GM12878 (cell line): ENCODE measurements around the gene WHRN. TPM values are rescaled to one million over a fixed set of nuclear protein-coding genes. Genes with fewer than 3 reads are reported as not detected.

Source experiments
- EGR1 ChIP-seq, 2 experiments: IDR thresholded peaks; 1 replicate in 1 of 2; 2 replicates in 1 of 2; pipeline ENCODE4 v1.6.1; 2011 to 2012; ENCODE audit warnings: low read depth in 2 of 2, low read length in 2 of 2, borderline replicate concordance in 1 of 2, mild to moderate bottlenecking in 1 of 2, moderate library complexity in 1 of 2
- ESRRA ChIP-seq: IDR thresholded peaks from 2 replicates; pipeline ENCODE4 v1.6.1; 2012; ENCODE audit warnings: mild to moderate bottlenecking, low read length, improper control_type of control experiment
- MXI1 ChIP-seq: fragments of 150-350 bp; IDR thresholded peaks from 2 replicates; pipeline ENCODE4 v1.6.1; 2011; ENCODE audit warnings: low read depth, mild to moderate bottlenecking, inconsistent platforms, low read length, improper control_type of control experiment
- NBN ChIP-seq: fragments of 450-650 bp; IDR thresholded peaks from 2 replicates; pipeline ENCODE4 v1.6.1; 2016
- NR2F1 ChIP-seq: fragments of 450-650 bp; conservative IDR thresholded peaks from 2 replicates; pipeline ENCODE4 v1.6.1; 2017; ENCODE audit warnings: mild to moderate bottlenecking
- NRF1 ChIP-seq: conservative IDR thresholded peaks from 2 replicates; pipeline ENCODE4 v1.6.1; 2011; ENCODE audit warnings: mild to moderate bottlenecking, low read depth, low read length, improper control_type of control experiment
- PAX5 ChIP-seq: IDR thresholded peaks from 2 replicates; pipeline ENCODE4 v1.6.1; 2011; ENCODE audit warnings: low read depth, low read length, borderline replicate concordance
- PML ChIP-seq: IDR thresholded peaks from 2 replicates; pipeline ENCODE4 v1.6.1; 2012; ENCODE audit warnings: low read length, inconsistent platforms
- POLR2AphosphoS5 ChIP-seq: IDR thresholded peaks from 2 replicates; pipeline ENCODE4 v1.6.1; 2011; ENCODE audit warnings: mild to moderate bottlenecking, low read length, inconsistent platforms
- SRF ChIP-seq, 2 experiments: IDR thresholded peaks; 2 replicates each; pipeline ENCODE4 v1.6.1; 2011; ENCODE audit warnings: low read depth in 2 of 2, low read length in 2 of 2, mild to moderate bottlenecking in 1 of 2, moderate library complexity in 1 of 2
- TCF12 ChIP-seq: IDR thresholded peaks from 2 replicates; pipeline ENCODE4 v1.6.1; 2011; ENCODE audit warnings: low read depth, mild to moderate bottlenecking, low read length
- ZNF24 ChIP-seq: fragments of 450-650 bp; IDR thresholded peaks from 2 replicates; pipeline ENCODE4 v1.6.1; 2017; ENCODE audit warnings: antibody characterized with exemption, mild to moderate bottlenecking
- ZNF622 ChIP-seq: fragments of 450-650 bp; IDR thresholded peaks from 2 replicates; pipeline ENCODE4 v1.6.1; 2017; ENCODE audit warnings: mild to moderate bottlenecking, inconsistent platforms
- polyA plus RNA-seq, 11 experiments: library from polyadenylated mRNA; depleted of rRNA in 4 of 11; unstranded in 6 of 11; stranded (reverse) in 5 of 11; fragments of >200 nt; fragmentation: Nextera tagmentation in 4 of 11; fragmentation: Illumina TruSeq in 1 of 11; extraction: Ambion mirVana in 4 of 11; extraction: Trizol in 1 of 11; gene quantifications; 1 replicate in 1 of 11; 2 replicates in 10 of 11; pipeline versions ENCODE4 v1.2.1 to v1.2.3, GENCODE V29; 2011 to 2016; ENCODE audit warnings: inconsistent platforms in 2 of 11, missing spikeins in 2 of 11, low read depth in 1 of 11
- total RNA-seq, 4 experiments: library from RNA; depleted of rRNA in 3 of 4; stranded (reverse); fragments of >200 nt in 3 of 4; fragmentation: Illumina TruSeq in 1 of 4; extraction: Trizol in 1 of 4; gene quantifications; 2 replicates each; pipeline versions ENCODE4 v1.2.1 to v1.2.3, GENCODE V29; 2013 to 2021
- TF ChIP-seq, protein P1 (sequence below): fragments of 450-650 bp; conservative IDR thresholded peaks from 2 replicates; pipeline ENCODE4 v1.6.1; 2017; ENCODE audit warnings: mild to moderate bottlenecking, moderate library complexity
- TF ChIP-seq, protein P2 (sequence below): fragments of 450-650 bp; IDR thresholded peaks from 2 replicates; pipeline ENCODE4 v1.6.1; 2017; ENCODE audit warnings: mild to moderate bottlenecking, moderate library complexity
- TF ChIP-seq, protein P3 (sequence below): fragments of 450-650 bp; formaldehyde crosslinking; IDR thresholded peaks from 2 replicates; pipeline ENCODE4 v1.4.0; 2020; ENCODE audit warnings: mild to moderate bottlenecking, moderate library complexity
- TF ChIP-seq, protein P4 (sequence below): fragments of 150-350 bp; IDR thresholded peaks from 2 replicates; pipeline ENCODE4 v1.6.1; 2014; ENCODE audit warnings: mild to moderate bottlenecking, low read depth, low read length
- TF ChIP-seq, protein P5 (sequence below): fragments of 450-650 bp; IDR thresholded peaks from 2 replicates; pipeline ENCODE4 v1.6.1; 2016; ENCODE audit warnings: mild to moderate bottlenecking

WHRN gene
- total and polyA plus RNA-seq, 10 of the 15 experiments (the other 5 are each of a cell fraction or from before 2014, with no cell fraction given): 0.04 to 18.2 (median 0.68) TPM; not detected in 1

DNA sequence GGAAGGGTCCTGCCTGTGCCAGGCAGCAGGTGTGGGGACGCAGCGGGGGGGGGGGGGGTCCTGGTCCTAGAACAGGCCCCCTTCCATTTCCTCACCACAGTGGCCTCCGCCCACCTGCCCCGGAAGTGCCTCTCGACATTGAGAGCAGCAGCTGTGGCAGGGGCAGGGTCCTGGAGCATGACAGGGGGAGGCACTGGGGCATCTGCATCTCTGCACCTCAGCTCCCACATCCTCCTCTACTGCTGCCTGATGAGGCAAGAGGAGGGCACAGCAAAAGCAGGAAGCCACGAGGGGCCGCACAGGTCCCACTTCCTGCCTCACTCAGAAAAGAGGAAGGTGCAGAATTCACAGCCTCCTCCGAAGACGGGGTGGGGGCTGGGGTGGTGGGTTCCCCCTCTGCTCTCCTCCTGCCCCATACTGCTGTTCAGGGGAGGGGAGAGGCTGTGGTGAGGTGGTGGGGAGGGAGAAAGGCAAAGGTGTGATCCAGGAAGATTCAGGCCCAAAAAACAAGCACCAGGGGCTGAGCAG is 132.3 kb downstream of the WHRN start (continued):
- peak; percentile 82 for TF ChIP-seq MXI1
- TF ChIP-seq TCF12: peak; percentile 96
- peak in 1 of 2 experiments; percentile 75; a peak in 2 of 3 replicates for TF ChIP-seq EGR1 (IDR thresholded peaks at IDR 0.05; ENCODE audit: borderline replicate concordance in 1 of 2, low read depth in 2 of 2, low read length in 2 of 2)
- TF ChIP-seq, protein P1, sequence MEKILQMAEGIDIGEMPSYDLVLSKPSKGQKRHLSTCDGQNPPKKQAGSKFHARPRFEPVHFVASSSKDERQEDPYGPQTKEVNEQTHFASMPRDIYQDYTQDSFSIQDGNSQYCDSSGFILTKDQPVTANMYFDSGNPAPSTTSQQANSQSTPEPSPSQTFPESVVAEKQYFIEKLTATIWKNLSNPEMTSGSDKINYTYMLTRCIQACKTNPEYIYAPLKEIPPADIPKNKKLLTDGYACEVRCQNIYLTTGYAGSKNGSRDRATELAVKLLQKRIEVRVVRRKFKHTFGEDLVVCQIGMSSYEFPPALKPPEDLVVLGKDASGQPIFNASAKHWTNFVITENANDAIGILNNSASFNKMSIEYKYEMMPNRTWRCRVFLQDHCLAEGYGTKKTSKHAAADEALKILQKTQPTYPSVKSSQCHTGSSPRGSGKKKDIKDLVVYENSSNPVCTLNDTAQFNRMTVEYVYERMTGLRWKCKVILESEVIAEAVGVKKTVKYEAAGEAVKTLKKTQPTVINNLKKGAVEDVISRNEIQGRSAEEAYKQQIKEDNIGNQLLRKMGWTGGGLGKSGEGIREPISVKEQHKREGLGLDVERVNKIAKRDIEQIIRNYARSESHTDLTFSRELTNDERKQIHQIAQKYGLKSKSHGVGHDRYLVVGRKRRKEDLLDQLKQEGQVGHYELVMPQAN: no peak; the same call in 1 of the 2 replicates
- TF ChIP-seq, protein P2, sequence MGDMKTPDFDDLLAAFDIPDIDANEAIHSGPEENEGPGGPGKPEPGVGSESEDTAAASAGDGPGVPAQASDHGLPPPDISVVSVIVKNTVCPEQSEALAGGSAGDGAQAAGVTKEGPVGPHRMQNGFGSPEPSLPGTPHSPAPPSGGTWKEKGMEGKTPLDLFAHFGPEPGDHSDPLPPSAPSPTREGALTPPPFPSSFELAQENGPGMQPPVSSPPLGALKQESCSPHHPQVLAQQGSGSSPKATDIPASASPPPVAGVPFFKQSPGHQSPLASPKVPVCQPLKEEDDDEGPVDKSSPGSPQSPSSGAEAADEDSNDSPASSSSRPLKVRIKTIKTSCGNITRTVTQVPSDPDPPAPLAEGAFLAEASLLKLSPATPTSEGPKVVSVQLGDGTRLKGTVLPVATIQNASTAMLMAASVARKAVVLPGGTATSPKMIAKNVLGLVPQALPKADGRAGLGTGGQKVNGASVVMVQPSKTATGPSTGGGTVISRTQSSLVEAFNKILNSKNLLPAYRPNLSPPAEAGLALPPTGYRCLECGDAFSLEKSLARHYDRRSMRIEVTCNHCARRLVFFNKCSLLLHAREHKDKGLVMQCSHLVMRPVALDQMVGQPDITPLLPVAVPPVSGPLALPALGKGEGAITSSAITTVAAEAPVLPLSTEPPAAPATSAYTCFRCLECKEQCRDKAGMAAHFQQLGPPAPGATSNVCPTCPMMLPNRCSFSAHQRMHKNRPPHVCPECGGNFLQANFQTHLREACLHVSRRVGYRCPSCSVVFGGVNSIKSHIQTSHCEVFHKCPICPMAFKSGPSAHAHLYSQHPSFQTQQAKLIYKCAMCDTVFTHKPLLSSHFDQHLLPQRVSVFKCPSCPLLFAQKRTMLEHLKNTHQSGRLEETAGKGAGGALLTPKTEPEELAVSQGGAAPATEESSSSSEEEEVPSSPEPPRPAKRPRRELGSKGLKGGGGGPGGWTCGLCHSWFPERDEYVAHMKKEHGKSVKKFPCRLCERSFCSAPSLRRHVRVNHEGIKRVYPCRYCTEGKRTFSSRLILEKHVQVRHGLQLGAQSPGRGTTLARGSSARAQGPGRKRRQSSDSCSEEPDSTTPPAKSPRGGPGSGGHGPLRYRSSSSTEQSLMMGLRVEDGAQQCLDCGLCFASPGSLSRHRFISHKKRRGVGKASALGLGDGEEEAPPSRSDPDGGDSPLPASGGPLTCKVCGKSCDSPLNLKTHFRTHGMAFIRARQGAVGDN: peak; percentile 99
- peak; percentile 95 for TF ChIP-seq PAX5
- peak; percentile 69; the same call in 1 of the 2 replicates for TF ChIP-seq POLR2AphosphoS5
- TF ChIP-seq SRF (IDR thresholded peaks at IDR 0.05; ENCODE audit: low read depth in 2 of 2, low read length in 2 of 2): peak in 1 of 2 experiments; percentile 56; a peak in 1 of 4 replicates
- peak; percentile 70 for TF ChIP-seq NR2F1
- TF ChIP-seq PML: no peak
- TF ChIP-seq, protein P3, sequence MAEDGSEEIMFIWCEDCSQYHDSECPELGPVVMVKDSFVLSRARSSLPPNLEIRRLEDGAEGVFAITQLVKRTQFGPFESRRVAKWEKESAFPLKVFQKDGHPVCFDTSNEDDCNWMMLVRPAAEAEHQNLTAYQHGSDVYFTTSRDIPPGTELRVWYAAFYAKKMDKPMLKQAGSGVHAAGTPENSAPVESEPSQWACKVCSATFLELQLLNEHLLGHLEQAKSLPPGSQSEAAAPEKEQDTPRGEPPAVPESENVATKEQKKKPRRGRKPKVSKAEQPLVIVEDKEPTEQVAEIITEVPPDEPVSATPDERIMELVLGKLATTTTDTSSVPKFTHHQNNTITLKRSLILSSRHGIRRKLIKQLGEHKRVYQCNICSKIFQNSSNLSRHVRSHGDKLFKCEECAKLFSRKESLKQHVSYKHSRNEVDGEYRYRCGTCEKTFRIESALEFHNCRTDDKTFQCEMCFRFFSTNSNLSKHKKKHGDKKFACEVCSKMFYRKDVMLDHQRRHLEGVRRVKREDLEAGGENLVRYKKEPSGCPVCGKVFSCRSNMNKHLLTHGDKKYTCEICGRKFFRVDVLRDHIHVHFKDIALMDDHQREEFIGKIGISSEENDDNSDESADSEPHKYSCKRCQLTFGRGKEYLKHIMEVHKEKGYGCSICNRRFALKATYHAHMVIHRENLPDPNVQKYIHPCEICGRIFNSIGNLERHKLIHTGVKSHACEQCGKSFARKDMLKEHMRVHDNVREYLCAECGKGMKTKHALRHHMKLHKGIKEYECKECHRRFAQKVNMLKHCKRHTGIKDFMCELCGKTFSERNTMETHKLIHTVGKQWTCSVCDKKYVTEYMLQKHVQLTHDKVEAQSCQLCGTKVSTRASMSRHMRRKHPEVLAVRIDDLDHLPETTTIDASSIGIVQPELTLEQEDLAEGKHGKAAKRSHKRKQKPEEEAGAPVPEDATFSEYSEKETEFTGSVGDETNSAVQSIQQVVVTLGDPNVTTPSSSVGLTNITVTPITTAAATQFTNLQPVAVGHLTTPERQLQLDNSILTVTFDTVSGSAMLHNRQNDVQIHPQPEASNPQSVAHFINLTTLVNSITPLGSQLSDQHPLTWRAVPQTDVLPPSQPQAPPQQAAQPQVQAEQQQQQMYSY (CRISPR knock-in tag): no peak
- peak; percentile 82 for TF ChIP-seq NBN
- TF ChIP-seq NRF1: no peak
- TF ChIP-seq ZNF24: 0 out of 2 replicates have a peak, but pooled peaks have one; percentile 40
- no peak for TF ChIP-seq ZNF622
- TF ChIP-seq, protein P4, sequence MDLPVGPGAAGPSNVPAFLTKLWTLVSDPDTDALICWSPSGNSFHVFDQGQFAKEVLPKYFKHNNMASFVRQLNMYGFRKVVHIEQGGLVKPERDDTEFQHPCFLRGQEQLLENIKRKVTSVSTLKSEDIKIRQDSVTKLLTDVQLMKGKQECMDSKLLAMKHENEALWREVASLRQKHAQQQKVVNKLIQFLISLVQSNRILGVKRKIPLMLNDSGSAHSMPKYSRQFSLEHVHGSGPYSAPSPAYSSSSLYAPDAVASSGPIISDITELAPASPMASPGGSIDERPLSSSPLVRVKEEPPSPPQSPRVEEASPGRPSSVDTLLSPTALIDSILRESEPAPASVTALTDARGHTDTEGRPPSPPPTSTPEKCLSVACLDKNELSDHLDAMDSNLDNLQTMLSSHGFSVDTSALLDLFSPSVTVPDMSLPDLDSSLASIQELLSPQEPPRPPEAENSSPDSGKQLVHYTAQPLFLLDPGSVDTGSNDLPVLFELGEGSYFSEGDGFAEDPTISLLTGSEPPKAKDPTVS: no peak
- no peak for TF ChIP-seq ESRRA
- TF ChIP-seq, protein P5, sequence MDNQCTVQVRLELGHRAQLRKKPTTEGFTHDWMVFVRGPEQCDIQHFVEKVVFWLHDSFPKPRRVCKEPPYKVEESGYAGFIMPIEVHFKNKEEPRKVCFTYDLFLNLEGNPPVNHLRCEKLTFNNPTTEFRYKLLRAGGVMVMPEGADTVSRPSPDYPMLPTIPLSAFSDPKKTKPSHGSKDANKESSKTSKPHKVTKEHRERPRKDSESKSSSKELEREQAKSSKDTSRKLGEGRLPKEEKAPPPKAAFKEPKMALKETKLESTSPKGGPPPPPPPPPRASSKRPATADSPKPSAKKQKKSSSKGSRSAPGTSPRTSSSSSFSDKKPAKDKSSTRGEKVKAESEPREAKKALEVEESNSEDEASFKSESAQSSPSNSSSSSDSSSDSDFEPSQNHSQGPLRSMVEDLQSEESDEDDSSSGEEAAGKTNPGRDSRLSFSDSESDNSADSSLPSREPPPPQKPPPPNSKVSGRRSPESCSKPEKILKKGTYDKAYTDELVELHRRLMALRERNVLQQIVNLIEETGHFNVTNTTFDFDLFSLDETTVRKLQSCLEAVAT: peak; percentile 92
